HepG2 (cell line): Measurements from ENCODE around the gene RAP1GAP2. TPM values are rescaled to one million over a fixed set of nuclear protein-coding genes. Genes with fewer than 3 reads are reported as not detected.

Source experiments
- ESRRA ChIP-seq: sonication (generic); formaldehyde crosslinking; IDR thresholded peaks from 2 replicates; pipeline ENCODE4 v1.5.1; 2020; ENCODE audit warnings: mild to moderate bottlenecking, low read depth, missing genetic modification reagents
- GABPA ChIP-seq, 2 experiments: IDR thresholded peaks; 2 replicates each; pipeline ENCODE4 v1.6.1; 2011 to 2016; ENCODE audit warnings: low read depth in 2 of 2, low read length in 1 of 2, missing biosample characterization in 1 of 2, missing genetic modification characterization in 1 of 2
- GATAD2A ChIP-seq: IDR thresholded peaks from 2 replicates; pipeline ENCODE4 v1.6.1; 2016
- HNRNPL ChIP-seq: fragments of 200-400 bp; formaldehyde crosslinking; IDR thresholded peaks from 2 replicates; pipeline ENCODE4 v1.6.1; 2017; ENCODE audit warnings: mild to moderate bottlenecking, low read depth, low read length
- HNRNPLL ChIP-seq: fragments of 200-400 bp; formaldehyde crosslinking; IDR thresholded peaks from 2 replicates; pipeline ENCODE4 v1.6.1; 2017; ENCODE audit warnings: mild to moderate bottlenecking, low read depth, low read length; ENCODE audit not compliant: poor library complexity, severe bottlenecking
- HOXA3 ChIP-seq: sonication (generic); formaldehyde crosslinking; IDR thresholded peaks from 2 replicates; pipeline ENCODE4 v1.5.0; 2020; ENCODE audit warnings: missing genetic modification reagents
- NFYC ChIP-seq: IDR thresholded peaks from 2 replicates; pipeline ENCODE4 v1.6.1; 2016; ENCODE audit warnings: missing genetic modification reagents, missing compliant biosample characterization
- RAD21 ChIP-seq: fragments of 450-650 bp; formaldehyde crosslinking; IDR thresholded peaks from 2 replicates; pipeline ENCODE4 v1.5.0; 2020; ENCODE audit warnings: mild to moderate bottlenecking
- RARA ChIP-seq: IDR thresholded peaks from 2 replicates; pipeline ENCODE4 v1.6.1; 2016; ENCODE audit warnings: missing genetic modification reagents, missing compliant biosample characterization
- RELA ChIP-seq: sonication (generic); formaldehyde crosslinking; IDR thresholded peaks from 2 replicates; pipeline ENCODE4 v1.4.0; 2020; ENCODE audit warnings: missing genetic modification reagents
- RXRB ChIP-seq: IDR thresholded peaks from 2 replicates; pipeline ENCODE4 v1.6.1; 2016; ENCODE audit warnings: borderline replicate concordance, missing genetic modification reagents, missing compliant biosample characterization
- YY1 ChIP-seq: IDR thresholded peaks from 2 replicates; pipeline ENCODE4 v1.6.1; 2011; ENCODE audit warnings: low read length, low read depth, moderate library complexity, mild to moderate bottlenecking; ENCODE audit not compliant: insufficient read depth, insufficient replicate concordance
- ZFP37 ChIP-seq: sonication (generic); formaldehyde crosslinking; IDR thresholded peaks from 2 replicates; pipeline ENCODE4 v1.4.0; 2020; ENCODE audit warnings: missing genetic modification reagents, borderline replicate concordance
- ZMYM4 ChIP-seq: sonication (generic); formaldehyde crosslinking; IDR thresholded peaks from 2 replicates; pipeline ENCODE4 v1.8.1; 2023; ENCODE audit warnings: mild to moderate bottlenecking, missing genetic modification reagents
- ZNF138 ChIP-seq: sonication (generic); formaldehyde crosslinking; IDR thresholded peaks from 2 replicates; pipeline ENCODE4 v1.5.0; 2020; ENCODE audit warnings: mild to moderate bottlenecking, low read depth, missing genetic modification reagents
- ZNF20 ChIP-seq: sonication (generic); formaldehyde crosslinking; IDR thresholded peaks from 2 replicates; pipeline ENCODE4 v1.4.0; 2020; ENCODE audit warnings: mild to moderate bottlenecking, moderate library complexity, missing genetic modification reagents
- ZNF747 ChIP-seq: sonication (generic); formaldehyde crosslinking; IDR thresholded peaks from 2 replicates; pipeline ENCODE4 v1.8.1; 2023; ENCODE audit warnings: missing genetic modification reagents, mild to moderate bottlenecking, borderline replicate concordance
- ZNF839 ChIP-seq: sonication (generic); formaldehyde crosslinking; IDR thresholded peaks from 2 replicates; pipeline ENCODE4 v1.4.0; 2020; ENCODE audit warnings: missing genetic modification reagents, mild to moderate bottlenecking, borderline replicate concordance
- polyA plus RNA-seq, 8 experiments: library from polyadenylated mRNA; depleted of rRNA in 3 of 8; stranded (reverse) in 7 of 8; unstranded in 1 of 8; fragments of >200 nt; fragmentation: Illumina TruSeq in 4 of 8; extraction: Trizol in 4 of 8; gene quantifications; 2 replicates each; pipeline versions ENCODE4 v1.2.1 to v1.2.3, GENCODE V29; 2011 to 2016; ENCODE audit warnings: low read depth in 4 of 8, missing spikeins in 1 of 8, mixed read lengths in 1 of 8; ENCODE audit not compliant: insufficient read depth in 1 of 8
- total RNA-seq, 5 experiments: library from RNA; depleted of rRNA; stranded (reverse); fragments of >200 nt; fragmentation: Illumina TruSeq; extraction: Trizol; gene quantifications; 2 replicates each; pipeline ENCODE4 v1.2.3, GENCODE V29; 2016; ENCODE audit warnings: low read depth in 1 of 5
- TF ChIP-seq, protein P1 (sequence below): IDR thresholded peaks from 2 replicates; pipeline ENCODE4 v1.6.1; 2016; ENCODE audit warnings: missing compliant biosample characterization, missing genetic modification reagents, borderline replicate concordance
- TF ChIP-seq, protein P2 (sequence below): sonication (generic); formaldehyde crosslinking; IDR thresholded peaks from 2 replicates; pipeline ENCODE4 v1.5.0; 2020; ENCODE audit warnings: missing genetic modification reagents, mild to moderate bottlenecking, borderline replicate concordance
- TF ChIP-seq, protein P3 (sequence below): sonication (generic); formaldehyde crosslinking; IDR thresholded peaks from 2 replicates; pipeline ENCODE4 v1.5.1; 2020; ENCODE audit warnings: missing genetic modification reagents, mild to moderate bottlenecking, borderline replicate concordance
- TF ChIP-seq, protein P4 (sequence below): sonication (generic); formaldehyde crosslinking; IDR thresholded peaks from 2 replicates; pipeline ENCODE4 v1.5.0; 2020; ENCODE audit warnings: missing genetic modification reagents, mild to moderate bottlenecking, borderline replicate concordance

The RAP1GAP2 gene
- total and polyA plus RNA-seq, 2 of the 13 experiments (the other 11 are each of a cell fraction or from before 2014, with no cell fraction given): 10.9 to 12.0 TPM

DNA sequence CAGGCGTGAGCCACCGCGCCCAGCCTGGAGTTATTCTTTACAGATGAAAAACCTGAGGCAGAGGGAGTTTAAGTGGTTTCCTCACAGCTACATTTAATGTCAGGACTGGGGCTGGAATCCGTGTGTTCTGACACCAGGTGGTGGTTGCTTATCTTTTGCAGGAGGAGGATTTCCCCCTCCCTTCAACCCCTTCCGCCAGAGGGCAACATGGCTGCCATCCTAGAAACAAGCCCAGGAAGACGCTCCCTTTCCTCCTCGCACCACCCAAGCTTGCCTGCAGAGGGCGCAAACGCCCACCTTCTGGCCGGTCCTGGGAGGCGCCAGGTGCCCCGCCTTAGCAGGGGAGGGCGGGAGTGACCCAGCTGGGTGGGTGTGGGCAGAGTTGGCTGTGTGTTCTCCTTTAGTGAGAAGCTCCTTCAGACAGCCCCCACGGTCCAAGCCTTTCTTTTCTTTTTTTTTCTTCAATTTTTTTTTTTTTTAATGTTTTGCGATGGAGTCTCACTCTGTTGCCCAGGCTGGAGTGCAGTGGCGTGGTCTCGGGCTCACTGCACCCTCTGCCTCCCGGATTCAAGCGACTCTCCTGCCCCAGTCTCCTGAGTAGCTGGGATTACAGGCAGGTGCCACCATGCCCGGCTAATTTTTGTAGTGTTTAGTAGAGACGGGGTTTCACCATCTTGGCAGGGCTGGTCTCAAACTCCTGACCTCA, 9.9 kb upstream of the RAP1GAP2 start (continued):
- TF ChIP-seq ZNF747 (no peak), GABPA (IDR thresholded peaks at IDR 0.05; ENCODE audit: low read depth, low read length) (no peak), GABPA (CRISPR knock-in tag; IDR thresholded peaks at IDR 0.05; ENCODE audit: low read depth) (0 out of 2 replicates have a peak, but pooled peaks have one; percentile 14), ZMYM4 (CRISPR knock-in tag) (peak; percentile 41; the same call in 1 of the 2 replicates), RXRB (CRISPR knock-in tag) (no peak), HOXA3 (CRISPR knock-in tag) (peak; percentile 90), ZNF20 (CRISPR knock-in tag) (no peak), RAD21 (CRISPR knock-in tag) (0 out of 2 replicates have a peak, but pooled peaks have one; percentile 44), YY1 (peak; percentile 90), HNRNPLL (peak; percentile 31), ZNF839 (0 out of 2 replicates have a peak, but pooled peaks have one; percentile 16), RELA (CRISPR knock-in tag) (no peak), ZNF138 (no peak), HNRNPL (no peak), GATAD2A (peak; percentile 59; the same call in 1 of the 2 replicates), NFYC (CRISPR knock-in tag) (no peak), ESRRA (no peak; the same call in 1 of the 2 replicates), RARA (CRISPR knock-in tag) (peak; percentile 26; the same call in 1 of the 2 replicates), ZFP37 (CRISPR knock-in tag) (no peak)
- TF ChIP-seq, protein P1, sequence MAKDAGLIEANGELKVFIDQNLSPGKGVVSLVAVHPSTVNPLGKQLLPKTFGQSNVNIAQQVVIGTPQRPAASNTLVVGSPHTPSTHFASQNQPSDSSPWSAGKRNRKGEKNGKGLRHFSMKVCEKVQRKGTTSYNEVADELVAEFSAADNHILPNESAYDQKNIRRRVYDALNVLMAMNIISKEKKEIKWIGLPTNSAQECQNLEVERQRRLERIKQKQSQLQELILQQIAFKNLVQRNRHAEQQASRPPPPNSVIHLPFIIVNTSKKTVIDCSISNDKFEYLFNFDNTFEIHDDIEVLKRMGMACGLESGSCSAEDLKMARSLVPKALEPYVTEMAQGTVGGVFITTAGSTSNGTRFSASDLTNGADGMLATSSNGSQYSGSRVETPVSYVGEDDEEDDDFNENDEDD (CRISPR knock-in tag): peak; percentile 29; the same call in 1 of the 2 replicates
- TF ChIP-seq, protein P2, sequence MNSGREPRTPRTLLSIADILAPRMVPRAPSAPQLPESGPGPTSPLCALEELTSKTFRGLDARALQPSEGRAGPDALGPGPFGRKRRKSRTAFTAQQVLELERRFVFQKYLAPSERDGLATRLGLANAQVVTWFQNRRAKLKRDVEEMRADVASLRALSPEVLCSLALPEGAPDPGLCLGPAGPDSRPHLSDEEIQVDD: no peak
- TF ChIP-seq, protein P3, sequence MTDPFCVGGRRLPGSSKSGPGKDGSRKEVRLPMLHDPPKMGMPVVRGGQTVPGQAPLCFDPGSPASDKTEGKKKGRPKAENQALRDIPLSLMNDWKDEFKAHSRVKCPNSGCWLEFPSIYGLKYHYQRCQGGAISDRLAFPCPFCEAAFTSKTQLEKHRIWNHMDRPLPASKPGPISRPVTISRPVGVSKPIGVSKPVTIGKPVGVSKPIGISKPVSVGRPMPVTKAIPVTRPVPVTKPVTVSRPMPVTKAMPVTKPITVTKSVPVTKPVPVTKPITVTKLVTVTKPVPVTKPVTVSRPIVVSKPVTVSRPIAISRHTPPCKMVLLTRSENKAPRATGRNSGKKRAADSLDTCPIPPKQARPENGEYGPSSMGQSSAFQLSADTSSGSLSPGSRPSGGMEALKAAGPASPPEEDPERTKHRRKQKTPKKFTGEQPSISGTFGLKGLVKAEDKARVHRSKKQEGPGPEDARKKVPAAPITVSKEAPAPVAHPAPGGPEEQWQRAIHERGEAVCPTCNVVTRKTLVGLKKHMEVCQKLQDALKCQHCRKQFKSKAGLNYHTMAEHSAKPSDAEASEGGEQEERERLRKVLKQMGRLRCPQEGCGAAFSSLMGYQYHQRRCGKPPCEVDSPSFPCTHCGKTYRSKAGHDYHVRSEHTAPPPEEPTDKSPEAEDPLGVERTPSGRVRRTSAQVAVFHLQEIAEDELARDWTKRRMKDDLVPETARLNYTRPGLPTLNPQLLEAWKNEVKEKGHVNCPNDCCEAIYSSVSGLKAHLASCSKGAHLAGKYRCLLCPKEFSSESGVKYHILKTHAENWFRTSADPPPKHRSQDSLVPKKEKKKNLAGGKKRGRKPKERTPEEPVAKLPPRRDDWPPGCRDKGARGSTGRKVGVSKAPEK: no peak
- TF ChIP-seq, protein P4, sequence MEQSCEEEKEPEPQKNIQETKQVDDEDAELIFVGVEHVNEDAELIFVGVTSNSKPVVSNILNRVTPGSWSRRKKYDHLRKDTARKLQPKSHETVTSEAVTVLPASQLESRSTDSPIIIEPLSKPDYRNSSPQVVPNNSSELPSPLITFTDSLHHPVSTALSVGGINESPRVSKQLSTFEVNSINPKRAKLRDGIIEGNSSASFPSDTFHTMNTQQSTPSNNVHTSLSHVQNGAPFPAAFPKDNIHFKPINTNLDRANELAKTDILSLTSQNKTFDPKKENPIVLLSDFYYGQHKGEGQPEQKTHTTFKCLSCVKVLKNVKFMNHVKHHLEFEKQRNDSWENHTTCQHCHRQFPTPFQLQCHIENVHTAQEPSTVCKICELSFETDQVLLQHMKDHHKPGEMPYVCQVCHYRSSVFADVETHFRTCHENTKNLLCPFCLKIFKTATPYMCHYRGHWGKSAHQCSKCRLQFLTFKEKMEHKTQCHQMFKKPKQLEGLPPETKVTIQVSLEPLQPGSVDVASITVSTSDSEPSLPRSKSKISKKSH: peak; percentile 46; the same call in 1 of the 2 replicates
